ENCODE measurements around the gene DRD2.

GRCh38 chr11:113473983-113474361 is 1.2 kb downstream of the DRD2 start:
- TF ChIP-seq CTCF (IDR thresholded peaks at IDR 0.05; ENCODE audit: poor library complexity) (no peak), EZH2 (IDR thresholded peaks at IDR 0.05; ENCODE audit: borderline replicate concordance) (no peak)
